ENCODE measurements around the gene TSPAN15.

- TF ChIP-seq RAD21 (IDR thresholded peaks at IDR 0.05; ENCODE audit: low read length) (no peak), POLR2A (IDR thresholded peaks at IDR 0.05; ENCODE audit: low read depth, low read length) (no peak), MAZ (IDR thresholded peaks at IDR 0.05; ENCODE audit: borderline replicate concordance, low read depth, low read length) (no peak), CTCF (conservative IDR thresholded peaks at IDR 0.05; ENCODE audit: low read depth, low read length) (no peak), RCOR1 (IDR thresholded peaks at IDR 0.05; ENCODE audit: insufficient replicate concordance, low read length) (no peak), USF2 (IDR thresholded peaks at IDR 0.05; ENCODE audit: low read depth, low read length) (no peak)
Measured at GRCh38 chr10:69418052-69418752, 33.1 kb upstream of the TSPAN15 start.
